HG03060 (cell line): ENCODE data around the gene ZMYND8.
"Not testable (repeated sequence)": the region's sequence is repeated elsewhere in the genome, so short reads cannot be mapped to it uniquely, and the experiment has no call there.

Experiments used
- ATAC-seq: cut with Tn5 transposase; IDR thresholded peaks from one replicate; pipeline ENCODE4 v1.9.1; 2021; ENCODE audit warnings: low read depth, moderate number of reproducible peaks; ENCODE audit not compliant: unreplicated experiment

The ZMYND8 gene

DNA sequence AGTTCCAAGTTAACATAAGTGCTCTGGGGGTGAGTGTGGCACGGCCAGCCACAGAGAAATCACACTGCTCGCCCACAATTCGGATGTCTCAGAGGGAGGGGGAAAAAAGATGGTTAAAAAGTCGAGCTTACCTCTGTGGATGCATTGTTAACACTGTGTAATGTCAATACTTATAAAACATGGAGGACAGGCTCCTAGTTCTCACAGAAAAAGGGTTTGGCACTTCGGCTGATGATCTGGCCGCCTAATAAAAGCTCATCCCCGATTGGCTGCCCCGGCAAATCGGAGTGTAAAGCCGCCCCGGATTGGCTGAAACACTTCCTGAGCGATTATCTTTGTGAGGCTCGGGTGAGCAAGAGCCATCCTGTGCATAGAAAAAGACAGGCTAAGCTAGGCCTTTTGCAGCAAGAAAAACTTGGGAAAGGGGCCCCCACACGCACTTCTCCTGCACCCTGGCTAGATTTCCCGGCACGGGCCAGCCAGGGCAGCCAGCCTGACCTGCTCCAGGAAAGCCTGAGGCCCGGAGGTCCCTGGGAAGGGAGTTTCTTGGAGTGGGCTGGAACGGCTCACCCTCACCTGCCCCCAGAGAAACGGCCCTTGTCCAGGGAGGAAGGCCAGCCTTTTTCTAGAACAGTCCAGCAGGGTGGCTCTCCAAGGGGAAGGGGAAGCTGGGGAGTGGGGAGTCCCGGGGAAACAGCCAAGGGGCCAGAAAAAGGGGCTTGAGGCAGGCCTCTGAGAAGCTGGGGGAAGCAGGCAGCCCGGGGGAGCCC, at the start of gene ZMYND8:
ZMYND8 (minus strand) TSS at position 174 of the 770 bp plus-strand sequence; CDS start at position 145, 29 bp downstream.
- no peak for ATAC-seq

DNA sequence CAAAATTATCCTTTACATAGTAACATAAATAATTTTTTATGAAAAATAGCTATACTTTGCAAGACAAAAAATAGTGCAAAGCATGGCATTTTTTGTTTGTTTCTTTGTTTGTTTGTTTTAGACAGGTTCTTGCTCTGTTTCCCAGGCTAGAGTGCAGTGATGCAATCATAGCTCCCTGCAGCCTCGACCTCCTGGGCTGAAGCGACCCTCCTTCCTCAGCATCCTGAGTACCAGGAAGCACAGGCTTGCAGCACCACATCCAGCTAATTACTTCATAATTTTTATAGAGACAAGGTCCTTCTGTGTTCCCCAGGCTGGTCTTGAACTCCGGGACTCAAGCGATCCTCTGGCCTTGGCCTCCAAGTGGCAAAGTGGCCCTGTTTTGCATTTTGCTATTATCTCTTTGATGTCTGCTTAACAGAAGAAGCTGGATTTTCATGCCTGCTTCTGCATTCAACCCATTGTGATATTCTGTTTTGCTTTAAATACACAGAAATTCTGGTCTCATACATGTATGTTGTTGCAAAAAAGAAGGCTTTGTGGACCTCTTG, 49.4 kb upstream of the ZMYND8 start:
- ATAC-seq = no peak

DNA sequence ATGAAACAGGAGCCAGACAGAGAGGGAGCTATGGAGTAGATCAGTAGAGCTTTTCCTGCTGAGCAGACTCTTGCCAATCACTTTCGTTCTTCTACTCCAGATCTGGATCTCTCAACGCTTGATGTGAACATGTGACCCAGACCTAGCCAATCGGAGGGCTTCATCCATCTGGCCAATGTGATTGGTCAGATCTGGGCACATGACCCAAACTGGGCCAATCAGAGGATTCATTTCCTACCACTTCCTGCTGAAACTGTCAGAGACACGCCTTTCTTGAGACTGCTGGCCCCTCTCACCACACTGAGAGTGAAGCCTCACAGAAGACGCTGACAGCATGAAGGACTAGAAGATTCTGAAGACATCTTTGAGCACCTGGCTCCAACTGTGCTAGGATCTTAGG, 44.2 kb upstream of the ZMYND8 start:
- no peak for ATAC-seq

DNA sequence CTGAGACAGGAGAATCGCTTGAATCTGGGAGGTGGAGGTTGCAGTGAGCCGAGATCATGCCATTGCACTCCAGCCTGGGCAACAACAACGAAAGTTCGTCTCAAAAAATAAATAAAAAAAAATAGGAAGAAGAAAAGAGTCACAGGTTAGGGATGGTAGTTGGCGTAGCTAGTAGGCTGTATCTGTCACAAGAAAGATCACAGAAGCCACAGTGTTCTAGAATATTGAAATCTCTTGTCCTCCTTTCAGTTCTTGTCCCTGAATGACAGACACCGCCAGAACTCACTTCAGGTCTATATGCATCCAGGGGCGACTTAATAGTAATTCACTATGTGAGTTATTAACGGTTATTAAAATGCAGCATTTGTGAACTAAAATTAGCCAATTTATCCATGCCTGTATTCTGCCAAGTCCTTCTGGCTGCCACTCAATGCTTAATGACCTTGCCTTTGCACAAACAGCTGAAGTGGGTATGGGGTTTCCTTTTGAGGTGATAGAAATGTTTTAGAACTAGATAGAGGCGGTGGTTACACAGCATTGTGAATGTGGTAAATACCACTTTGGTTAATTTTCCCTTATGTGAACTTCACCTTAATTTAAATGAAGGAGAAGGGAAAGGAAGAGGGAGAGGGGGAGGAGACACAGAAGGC, 41.3 kb upstream of the ZMYND8 start:
- no peak for ATAC-seq

DNA sequence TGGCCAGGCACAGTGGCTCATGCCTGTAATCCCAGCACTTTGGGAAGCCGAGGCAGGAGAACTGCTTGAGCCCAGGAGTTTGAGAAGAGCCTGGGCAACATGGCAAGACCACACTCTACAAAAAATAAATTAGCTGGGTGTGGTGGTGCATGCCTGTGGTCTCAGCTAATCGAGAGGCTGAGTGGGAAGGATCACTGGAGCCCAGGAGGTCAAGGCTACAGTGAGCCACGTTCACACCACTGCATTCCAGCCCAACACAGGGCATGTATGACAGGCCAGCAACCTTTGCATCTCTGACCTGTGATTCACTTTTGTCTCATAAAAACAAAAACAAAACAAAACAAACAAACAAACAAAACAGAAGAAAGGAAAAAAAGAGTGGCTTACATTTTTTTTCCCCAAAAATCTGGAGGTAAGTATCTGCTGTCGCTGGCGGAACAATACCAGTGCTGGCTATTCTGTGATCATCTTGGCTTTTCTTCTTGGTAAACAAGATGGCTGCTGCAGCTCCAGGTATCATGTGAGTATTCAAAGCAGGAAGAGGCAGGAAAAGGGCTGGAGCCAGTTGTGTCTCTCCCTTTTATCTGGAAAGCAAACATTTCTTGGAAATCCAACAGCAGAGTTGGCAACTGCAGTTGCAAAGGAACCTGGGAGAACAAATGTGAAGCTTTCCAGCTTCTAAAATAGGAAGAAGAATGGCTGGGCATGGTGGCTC, 40.4 kb upstream of the ZMYND8 start:
- no peak for ATAC-seq

DNA sequence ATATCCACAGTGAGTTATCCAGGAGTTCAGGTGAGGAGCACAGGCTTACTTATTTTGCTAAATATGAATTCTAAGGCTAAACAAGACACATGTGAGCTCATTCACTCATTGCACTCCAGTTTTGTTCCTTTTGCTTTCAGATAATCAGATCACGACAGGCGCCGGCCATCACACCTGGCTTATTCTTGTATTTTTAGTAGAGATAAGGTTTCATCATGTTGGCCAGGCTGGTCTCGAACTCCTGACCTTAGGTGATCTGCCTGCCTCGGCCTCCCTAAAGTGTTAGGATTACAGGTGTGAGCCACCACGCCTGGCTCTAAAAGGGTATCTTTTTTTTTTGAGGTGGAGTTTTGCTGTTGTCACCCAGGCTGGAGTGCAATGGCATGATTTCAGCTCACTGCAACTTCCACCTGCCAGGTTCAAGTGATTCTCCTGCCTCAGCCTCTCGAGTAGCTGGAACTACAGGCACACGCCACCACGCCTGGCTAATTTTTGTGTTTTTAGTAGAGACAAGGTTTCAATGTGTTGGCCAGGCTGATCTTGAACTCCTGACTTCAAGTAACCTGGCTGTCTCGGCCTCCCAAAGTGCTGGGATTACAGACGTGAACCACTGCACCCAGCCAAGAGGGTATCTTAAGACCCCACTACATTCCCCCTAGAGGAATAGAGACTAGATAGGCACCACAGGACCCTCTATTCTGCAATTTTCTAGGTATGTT, 37.5 kb upstream of the ZMYND8 start:
- ATAC-seq = not testable (repeated sequence)

DNA sequence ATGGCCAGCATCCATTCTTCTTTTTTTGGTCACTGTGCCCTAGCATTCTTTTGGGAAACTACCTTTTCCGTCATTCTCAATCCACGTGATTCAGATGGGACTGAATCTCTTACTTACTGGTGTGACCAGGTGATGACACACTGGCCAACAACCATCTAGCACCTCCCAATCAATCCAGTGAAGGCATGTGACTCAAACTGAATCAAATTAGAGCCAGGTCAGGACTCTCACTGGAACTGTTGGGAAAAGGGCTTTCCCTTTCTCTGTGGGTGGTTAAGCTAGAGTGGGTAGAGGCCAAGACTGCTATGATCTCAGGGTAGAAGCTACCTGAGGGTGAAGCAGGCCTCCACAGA, 36.2 kb upstream of the ZMYND8 start:
- ATAC-seq = no peak

DNA sequence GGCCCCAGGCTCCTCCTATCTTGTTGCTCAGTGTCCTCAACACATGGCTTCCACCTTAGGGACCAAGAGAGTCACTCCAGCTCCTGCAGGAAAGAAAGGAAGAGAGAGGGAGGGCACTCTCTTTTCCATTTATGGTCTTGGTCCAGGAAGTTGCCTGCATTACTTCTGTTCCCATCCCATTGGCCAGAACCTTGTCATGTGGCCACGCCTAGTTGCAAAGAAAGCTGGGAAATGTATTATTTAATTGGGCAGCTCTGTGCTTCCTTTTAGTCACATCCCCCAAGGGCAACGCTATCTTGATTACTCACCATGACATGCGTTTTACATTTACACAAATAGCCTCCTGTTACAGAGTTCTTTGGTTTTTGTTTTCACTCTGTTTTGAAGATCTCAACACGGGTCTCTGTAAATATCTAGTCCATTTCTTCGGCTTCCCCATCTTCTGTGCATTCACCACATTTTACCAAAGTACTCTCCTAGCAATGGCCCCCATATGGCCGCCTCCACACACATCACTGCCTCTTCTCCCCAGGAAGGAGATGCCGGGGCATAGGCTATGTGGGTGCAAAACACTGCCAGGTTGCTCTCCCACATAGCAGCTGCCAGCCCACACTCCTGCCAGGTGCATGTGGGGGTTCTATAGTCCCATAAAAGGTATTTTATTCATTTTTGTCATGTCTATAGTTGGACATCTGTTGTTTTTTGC, 35.7 kb upstream of the ZMYND8 start:
- ATAC-seq = no peak

DNA sequence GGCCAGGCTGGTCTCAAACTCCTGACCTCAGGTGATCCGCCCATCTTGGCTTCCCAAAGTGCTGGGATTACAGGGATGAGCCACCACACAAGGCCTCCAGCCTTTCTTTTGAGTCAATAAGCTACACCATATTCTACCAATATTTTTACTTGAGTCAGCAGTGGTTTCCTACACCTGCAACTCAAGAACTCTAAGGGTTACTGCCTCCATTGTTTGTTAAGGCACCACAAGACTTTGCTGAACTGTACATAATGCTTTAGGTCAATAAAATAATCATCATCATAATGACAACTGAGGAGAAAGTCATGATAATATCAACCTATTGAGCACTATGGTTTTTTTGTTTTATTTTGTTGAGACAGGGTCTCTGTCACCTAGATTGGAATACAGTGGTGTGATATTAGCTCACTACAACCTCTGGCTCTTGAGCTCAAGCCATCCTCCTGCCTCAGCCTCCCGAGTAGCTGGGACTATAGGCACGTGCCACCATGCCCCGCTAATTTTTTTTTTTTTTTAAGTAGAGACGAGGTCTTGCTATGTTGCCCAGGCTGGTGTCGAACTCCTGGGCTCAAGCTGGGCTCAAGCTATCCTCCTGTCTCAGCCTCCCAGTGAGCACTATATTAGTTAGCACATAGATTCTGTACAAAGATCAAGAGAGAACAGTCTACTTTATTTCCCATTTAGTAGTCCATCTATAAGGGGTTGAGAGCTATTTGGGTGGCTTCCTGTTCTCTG, 34.9 kb upstream of the ZMYND8 start:
- no peak for ATAC-seq

DNA sequence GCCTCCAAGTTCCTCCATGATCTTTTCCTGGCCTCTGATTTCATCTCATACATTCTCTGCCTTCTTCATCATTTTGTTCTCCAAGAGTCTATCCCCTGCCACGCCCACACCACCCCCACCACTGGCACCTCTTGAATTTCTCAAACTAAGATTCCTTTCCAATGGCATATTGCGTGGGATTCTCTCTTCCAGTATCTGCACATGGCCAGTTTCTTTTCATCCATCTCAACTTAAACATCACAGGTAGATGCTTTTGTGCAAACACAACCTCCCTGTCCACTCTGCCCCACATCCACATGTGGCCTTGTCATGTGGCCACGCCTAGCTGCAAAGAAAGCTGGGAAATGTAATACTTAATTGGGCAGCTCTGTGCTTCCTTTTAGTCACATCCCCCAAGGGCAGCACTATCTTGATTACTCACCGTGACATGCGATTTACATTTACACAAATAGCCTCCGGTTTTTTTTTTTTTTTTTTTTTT, 33.4 kb upstream of the ZMYND8 start:
- no peak for ATAC-seq

DNA sequence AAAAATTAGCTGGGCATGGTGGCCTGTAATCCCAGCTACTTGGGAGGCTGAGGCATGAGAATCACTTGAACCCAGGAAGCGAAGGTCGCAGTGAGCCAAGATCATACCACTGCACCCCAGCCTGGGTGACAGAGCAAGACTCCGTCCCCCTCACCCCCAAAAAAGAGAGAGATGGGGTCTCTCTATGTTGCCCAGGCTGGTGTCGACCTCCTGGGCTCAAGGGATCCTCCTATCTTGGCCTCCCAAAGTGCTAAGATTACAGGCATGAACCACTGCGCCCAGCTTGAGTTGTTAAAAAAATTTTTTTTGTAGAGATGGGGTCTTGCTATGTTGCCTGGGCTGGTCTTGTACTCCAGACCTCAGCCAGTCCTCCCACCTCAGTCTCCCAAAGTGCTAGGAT, 29.5 kb upstream of the ZMYND8 start:
- ATAC-seq = not testable (repeated sequence)

DNA sequence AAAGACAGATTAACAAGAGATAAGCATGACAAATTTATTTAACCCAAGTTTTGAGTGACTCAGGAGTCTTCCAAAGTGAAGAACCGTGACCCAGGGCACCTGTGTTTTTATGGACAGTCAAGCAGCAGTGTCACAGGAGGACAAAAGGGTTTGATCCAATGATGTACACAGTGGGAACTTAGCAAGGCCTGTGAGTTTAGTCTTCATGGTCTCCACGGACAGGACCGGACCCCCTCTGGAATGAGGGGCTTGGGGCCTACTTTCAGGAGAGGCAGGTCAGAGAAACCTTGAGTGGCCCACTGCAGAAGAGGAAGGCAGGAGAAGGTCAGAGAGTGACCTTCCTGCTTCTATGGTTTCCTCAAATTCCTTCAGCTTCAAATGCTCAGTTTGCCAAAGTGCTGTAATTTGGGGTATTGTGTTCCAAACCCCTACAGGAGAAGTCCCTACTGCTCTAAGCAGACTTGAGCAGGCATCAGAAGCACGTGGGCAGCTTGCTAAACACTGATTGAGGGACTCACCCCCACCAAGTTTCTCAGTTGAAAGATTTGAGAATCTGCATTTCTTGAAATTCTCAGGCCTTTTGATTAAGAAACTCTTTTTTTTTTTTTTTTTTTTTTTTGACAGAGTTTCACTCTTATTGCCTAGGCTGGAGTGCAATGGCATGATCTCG, 26.4 kb upstream of the ZMYND8 start:
- no peak for ATAC-seq

DNA sequence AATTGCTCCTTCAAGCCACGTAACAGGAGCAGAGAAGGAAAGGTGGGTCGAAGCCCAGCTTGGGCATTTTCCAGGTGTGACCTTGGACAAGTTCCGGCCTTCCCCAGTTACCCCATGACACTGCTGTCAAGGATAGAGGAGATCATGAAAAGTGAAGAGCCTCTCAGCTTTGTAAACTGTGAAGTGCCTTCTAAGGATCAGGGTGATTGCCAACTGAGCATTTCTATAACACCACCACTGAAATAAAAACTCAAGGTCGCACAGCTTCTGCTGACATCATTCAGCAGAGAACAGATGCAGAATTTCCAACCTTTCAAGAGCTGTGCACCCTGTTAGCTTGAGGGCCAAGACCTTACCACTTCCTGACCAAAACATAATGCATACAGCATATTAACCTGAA, 24.0 kb upstream of the ZMYND8 start:
- no peak for ATAC-seq

DNA sequence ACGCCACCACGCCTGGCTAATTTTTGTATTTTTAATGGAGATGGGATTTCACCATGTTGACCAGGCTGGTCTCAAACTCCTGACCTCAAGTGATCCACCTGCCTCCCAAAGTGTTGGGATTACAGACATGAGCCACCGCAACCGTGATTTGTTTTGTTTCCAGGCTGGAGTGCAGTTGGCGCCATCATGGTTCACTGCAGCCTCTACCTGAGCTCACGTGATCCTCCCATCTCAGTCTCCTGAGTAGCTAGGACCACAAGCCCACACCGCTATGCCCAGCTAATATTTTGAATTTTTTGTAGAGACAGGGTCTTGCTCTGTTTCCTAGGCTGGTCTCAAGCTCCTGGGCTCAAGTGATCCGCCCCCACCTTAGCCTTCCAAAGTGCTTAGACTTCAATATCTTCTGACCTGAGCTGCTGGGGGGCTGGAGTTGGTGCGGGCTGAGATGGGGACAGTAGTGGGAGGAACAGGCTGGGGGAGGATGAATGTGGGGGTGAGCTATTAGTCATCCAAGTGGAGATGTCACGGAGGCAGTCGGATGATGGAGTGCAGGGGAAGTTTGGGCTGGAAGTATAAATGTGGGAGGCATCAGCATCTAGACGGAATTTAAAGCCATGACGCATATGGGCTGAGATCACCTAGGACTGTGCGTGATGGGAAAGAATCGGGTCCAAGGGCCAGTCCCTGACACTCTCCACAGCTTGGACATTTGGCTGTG, 23.1 kb upstream of the ZMYND8 start:
- ATAC-seq = no peak

DNA sequence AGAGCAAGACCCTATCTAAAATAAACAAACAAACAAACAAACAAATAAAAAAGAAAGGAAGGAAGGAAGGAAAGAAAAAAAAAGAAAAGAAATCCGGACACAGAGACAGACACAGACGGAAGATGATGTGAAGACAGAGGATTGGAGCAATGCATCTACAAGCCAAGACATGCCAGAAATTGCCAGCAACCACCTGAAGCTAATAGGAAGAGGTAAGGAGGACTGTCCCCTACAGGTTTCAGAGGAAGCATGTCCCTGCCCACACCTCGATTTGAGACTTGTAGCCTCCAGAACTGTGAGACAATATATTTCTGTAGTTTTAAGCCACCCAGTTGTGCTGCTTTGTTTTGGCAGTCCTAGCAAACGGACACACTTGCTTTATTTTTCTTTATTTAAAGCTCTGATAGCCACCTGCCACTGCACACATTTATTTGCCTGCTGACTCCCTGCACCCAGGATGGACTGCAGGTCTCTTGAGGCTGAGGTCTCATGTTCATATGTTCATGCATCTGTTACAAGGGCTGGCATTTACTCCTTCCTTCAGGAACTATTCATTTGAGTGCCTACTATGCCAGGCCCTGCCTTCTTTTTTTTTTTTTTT, 20.7 kb upstream of the ZMYND8 start:
- no peak for ATAC-seq

DNA sequence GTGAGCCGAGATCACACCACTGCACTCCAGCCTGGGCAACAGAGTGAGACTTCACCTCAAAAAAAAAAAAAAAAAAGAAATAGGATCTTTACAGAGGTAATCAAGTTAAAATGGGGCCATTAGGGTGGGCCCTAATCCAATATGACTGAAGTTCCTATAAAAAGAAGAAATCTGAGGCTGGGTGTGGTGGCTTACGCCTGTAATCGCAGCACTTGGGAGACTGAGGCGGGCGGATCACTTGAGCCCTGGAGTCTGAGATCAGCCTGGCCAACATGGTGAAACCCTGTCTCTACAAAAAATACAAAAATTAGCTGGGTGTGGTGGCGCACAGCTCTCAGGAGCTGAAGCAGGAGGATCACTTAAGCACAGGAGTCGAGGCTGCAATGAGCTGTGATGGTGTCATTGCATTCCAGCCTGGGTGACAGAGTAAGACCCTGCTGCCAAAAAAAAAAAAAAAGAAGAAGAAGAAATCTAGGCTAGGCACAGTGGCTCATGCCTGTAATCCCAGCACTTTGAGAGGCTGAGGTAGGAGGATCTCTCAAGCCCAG, 19.7 kb upstream of the ZMYND8 start:
- not testable (repeated sequence) for ATAC-seq

DNA sequence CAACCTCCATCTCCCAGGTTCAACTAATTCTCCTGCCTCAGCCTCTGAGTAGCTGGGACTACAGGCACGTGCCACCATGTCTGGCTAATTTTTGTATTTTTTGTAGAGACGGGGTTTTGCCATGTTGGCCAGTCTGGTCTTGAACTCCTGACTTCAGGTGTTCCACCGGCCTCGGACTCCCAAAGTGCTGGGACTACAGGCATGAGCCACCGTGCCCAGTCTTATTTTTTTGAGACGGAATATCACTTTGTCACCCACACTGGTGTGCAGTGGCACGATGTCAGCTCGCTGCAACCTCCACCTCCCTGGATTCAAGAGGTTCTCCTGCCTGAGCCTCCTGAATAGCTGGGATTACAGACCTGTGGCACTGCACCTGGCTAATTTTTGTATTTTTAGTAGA, 17.6 kb upstream of the ZMYND8 start:
- ATAC-seq = not testable (repeated sequence)
